Fibroblast of lung (primary cell): ENCODE measurements around the gene RASSF5.

Experiments used
- EZH2 ChIP-seq: IDR thresholded peaks from 2 replicates; pipeline ENCODE4 v1.5.1; 2012; ENCODE audit warnings: low read length, control low read depth, mild to moderate bottlenecking; ENCODE audit errors: missing control alignments
- TF ChIP-seq, protein P1 (sequence below), 2 donors: IDR thresholded peaks in 1 of 2; conservative IDR thresholded peaks in 1 of 2; 1 replicate in 1 of 2; 2 replicates in 1 of 2; pipeline ENCODE4 v1.5.1; 2011 to 2012; ENCODE audit warnings: low read length in 2 of 2, control low read depth in 1 of 2, inconsistent platforms in 1 of 2, low read depth in 1 of 2, mild to moderate bottlenecking in 1 of 2

DNA sequence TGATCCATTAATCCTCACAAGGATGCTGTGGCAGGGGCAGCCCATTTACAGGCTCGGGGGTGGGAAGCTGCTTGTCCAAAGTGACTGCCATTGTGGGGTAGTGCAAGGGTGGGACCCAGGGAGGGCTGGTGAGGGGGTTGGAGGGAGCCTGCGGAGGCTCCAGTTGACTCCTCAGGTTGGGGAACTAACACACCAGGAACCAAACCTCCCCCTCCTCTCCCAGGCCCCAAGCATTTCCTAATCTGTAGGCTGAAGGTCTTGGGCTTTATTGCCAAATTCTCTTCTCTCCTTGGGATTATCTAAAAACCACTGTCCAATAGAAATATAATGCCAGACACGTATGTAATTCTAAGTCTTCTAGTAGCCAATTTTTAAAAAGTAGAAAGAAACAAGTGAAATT is 18.9 kb upstream of the RASSF5 start:
- no peak for TF ChIP-seq EZH2
- TF ChIP-seq, protein P1, sequence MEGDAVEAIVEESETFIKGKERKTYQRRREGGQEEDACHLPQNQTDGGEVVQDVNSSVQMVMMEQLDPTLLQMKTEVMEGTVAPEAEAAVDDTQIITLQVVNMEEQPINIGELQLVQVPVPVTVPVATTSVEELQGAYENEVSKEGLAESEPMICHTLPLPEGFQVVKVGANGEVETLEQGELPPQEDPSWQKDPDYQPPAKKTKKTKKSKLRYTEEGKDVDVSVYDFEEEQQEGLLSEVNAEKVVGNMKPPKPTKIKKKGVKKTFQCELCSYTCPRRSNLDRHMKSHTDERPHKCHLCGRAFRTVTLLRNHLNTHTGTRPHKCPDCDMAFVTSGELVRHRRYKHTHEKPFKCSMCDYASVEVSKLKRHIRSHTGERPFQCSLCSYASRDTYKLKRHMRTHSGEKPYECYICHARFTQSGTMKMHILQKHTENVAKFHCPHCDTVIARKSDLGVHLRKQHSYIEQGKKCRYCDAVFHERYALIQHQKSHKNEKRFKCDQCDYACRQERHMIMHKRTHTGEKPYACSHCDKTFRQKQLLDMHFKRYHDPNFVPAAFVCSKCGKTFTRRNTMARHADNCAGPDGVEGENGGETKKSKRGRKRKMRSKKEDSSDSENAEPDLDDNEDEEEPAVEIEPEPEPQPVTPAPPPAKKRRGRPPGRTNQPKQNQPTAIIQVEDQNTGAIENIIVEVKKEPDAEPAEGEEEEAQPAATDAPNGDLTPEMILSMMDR (conservative IDR thresholded peaks at IDR 0.05 in 1 of 2, IDR thresholded peaks at IDR 0.05 in 1 of 2; ENCODE audit: low read depth in 1 of 2, low read length in 2 of 2) = no peak
